GM12878 (cell line): ENCODE results near the gene APOE. TPM values are rescaled to one million over a fixed set of nuclear protein-coding genes. Genes with fewer than 3 reads are reported as not detected.

Source experiments
- CBX3 ChIP-seq: fragments of 200-600 bp; sonication (generic); IDR thresholded peaks from 2 replicates; pipeline ENCODE4 v1.6.1; 2016; ENCODE audit warnings: low read depth, borderline replicate concordance
- CREM ChIP-seq: IDR thresholded peaks from 2 replicates; pipeline ENCODE4 v1.6.1; 2014; ENCODE audit warnings: antibody characterized with exemption, low read depth
- FOXK2 ChIP-seq: fragments of 450-650 bp; IDR thresholded peaks from 2 replicates; pipeline ENCODE4 v1.6.1; 2017; ENCODE audit warnings: mild to moderate bottlenecking, moderate library complexity
- JUNB ChIP-seq: IDR thresholded peaks from 2 replicates; pipeline ENCODE4 v1.6.1; 2016; ENCODE audit warnings: antibody characterized with exemption, mild to moderate bottlenecking
- MTA3 ChIP-seq: IDR thresholded peaks from 2 replicates; pipeline ENCODE4 v1.6.1; 2012; ENCODE audit warnings: low read length, inconsistent platforms, borderline replicate concordance
- NBN ChIP-seq: fragments of 450-650 bp; IDR thresholded peaks from 2 replicates; pipeline ENCODE4 v1.6.1; 2016
- NR2F1 ChIP-seq: fragments of 450-650 bp; conservative IDR thresholded peaks from 2 replicates; pipeline ENCODE4 v1.6.1; 2017; ENCODE audit warnings: mild to moderate bottlenecking
- RELA ChIP-seq: fragments of 450-650 bp; IDR thresholded peaks from 2 replicates; pipeline ENCODE4 v1.8.0; 2014; ENCODE audit warnings: borderline replicate concordance; ENCODE audit not compliant: partially characterized antibody
- TARDBP ChIP-seq: IDR thresholded peaks from 2 replicates; pipeline ENCODE4 v1.6.1; 2016; ENCODE audit warnings: borderline replicate concordance
- ZNF217 ChIP-seq: fragments of 450-650 bp; IDR thresholded peaks from 2 replicates; pipeline ENCODE4 v1.6.1; 2017; ENCODE audit warnings: antibody characterized with exemption, mild to moderate bottlenecking
- polyA plus RNA-seq, 11 experiments: library from polyadenylated mRNA; depleted of rRNA in 4 of 11; unstranded in 6 of 11; stranded (reverse) in 5 of 11; fragments of >200 nt; fragmentation: Nextera tagmentation in 4 of 11; fragmentation: Illumina TruSeq in 1 of 11; extraction: Ambion mirVana in 4 of 11; extraction: Trizol in 1 of 11; gene quantifications; 1 replicate in 1 of 11; 2 replicates in 10 of 11; pipeline versions ENCODE4 v1.2.1 to v1.2.3, GENCODE V29; 2011 to 2016; ENCODE audit warnings: inconsistent platforms in 2 of 11, missing spikeins in 2 of 11, low read depth in 1 of 11
- total RNA-seq, 4 experiments: library from RNA; depleted of rRNA in 3 of 4; stranded (reverse); fragments of >200 nt in 3 of 4; fragmentation: Illumina TruSeq in 1 of 4; extraction: Trizol in 1 of 4; gene quantifications; 2 replicates each; pipeline versions ENCODE4 v1.2.1 to v1.2.3, GENCODE V29; 2013 to 2021
- TF ChIP-seq, protein P1 (sequence below): IDR thresholded peaks from 2 replicates; pipeline ENCODE4 v1.6.1; 2012; ENCODE audit warnings: improper control_type of control experiment, low read depth, low read length; ENCODE audit not compliant: insufficient replicate concordance
- TF ChIP-seq, protein P2 (sequence below): fragments of 450-650 bp; IDR thresholded peaks from 2 replicates; pipeline ENCODE4 v1.6.1; 2018; ENCODE audit warnings: borderline replicate concordance, mild to moderate bottlenecking; ENCODE audit not compliant: partially characterized antibody
- TF ChIP-seq, protein P3 (sequence below): fragments of 450-650 bp; IDR thresholded peaks from 2 replicates; pipeline ENCODE4 v1.6.1; 2016; ENCODE audit warnings: mild to moderate bottlenecking, moderate library complexity, borderline replicate concordance
- TF ChIP-seq, protein P4 (sequence below): IDR thresholded peaks from 2 replicates; pipeline ENCODE4 v1.6.1; 2012; ENCODE audit warnings: low read depth, low read length, improper control_type of control experiment
- TF ChIP-seq, protein P5 (sequence below): IDR thresholded peaks from 2 replicates; pipeline ENCODE4 v1.6.1; 2011; ENCODE audit warnings: low read depth, low read length, improper control_type of control experiment, borderline replicate concordance

APOE gene
- total and polyA plus RNA-seq, 10 of the 15 experiments (the other 5 are each of a cell fraction or from before 2014, with no cell fraction given), result 0.22 to 3.7 (median 0.44) TPM; not detected in 4

DNA sequence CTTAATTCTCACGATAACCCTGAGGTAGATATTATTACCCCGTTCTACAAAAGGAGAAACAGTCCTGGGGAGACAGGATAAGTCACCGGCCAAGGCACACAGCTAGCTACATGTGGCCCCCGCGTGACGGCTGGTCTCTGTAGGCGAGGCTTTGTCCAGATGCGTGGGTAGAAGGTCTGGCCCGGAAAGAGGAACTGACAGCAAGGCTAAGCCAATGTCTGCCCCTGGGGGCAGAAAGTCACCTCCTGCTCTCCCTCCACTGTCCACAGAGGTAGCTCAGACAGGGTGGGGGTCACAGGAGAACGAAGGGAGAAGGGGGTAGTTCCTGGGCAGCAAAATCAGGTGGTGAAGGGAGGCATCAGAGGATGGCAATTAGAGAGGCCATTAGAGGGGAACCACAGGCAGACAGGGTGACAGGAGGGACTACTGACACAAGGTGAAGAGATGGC, 38.2 kb downstream of the APOE start (continued):
- TF ChIP-seq, protein P1, sequence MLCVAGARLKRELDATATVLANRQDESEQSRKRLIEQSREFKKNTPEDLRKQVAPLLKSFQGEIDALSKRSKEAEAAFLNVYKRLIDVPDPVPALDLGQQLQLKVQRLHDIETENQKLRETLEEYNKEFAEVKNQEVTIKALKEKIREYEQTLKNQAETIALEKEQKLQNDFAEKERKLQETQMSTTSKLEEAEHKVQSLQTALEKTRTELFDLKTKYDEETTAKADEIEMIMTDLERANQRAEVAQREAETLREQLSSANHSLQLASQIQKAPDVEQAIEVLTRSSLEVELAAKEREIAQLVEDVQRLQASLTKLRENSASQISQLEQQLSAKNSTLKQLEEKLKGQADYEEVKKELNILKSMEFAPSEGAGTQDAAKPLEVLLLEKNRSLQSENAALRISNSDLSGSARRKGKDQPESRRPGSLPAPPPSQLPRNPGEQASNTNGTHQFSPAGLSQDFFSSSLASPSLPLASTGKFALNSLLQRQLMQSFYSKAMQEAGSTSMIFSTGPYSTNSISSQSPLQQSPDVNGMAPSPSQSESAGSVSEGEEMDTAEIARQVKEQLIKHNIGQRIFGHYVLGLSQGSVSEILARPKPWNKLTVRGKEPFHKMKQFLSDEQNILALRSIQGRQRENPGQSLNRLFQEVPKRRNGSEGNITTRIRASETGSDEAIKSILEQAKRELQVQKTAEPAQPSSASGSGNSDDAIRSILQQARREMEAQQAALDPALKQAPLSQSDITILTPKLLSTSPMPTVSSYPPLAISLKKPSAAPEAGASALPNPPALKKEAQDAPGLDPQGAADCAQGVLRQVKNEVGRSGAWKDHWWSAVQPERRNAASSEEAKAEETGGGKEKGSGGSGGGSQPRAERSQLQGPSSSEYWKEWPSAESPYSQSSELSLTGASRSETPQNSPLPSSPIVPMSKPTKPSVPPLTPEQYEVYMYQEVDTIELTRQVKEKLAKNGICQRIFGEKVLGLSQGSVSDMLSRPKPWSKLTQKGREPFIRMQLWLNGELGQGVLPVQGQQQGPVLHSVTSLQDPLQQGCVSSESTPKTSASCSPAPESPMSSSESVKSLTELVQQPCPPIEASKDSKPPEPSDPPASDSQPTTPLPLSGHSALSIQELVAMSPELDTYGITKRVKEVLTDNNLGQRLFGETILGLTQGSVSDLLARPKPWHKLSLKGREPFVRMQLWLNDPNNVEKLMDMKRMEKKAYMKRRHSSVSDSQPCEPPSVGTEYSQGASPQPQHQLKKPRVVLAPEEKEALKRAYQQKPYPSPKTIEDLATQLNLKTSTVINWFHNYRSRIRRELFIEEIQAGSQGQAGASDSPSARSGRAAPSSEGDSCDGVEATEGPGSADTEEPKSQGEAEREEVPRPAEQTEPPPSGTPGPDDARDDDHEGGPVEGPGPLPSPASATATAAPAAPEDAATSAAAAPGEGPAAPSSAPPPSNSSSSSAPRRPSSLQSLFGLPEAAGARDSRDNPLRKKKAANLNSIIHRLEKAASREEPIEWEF, result no peak
- peak; percentile 59; the same call in 1 of the 2 replicates for TF ChIP-seq NBN
- no peak for TF ChIP-seq MTA3
- TF ChIP-seq CREM, result no peak
- TF ChIP-seq, protein P2, sequence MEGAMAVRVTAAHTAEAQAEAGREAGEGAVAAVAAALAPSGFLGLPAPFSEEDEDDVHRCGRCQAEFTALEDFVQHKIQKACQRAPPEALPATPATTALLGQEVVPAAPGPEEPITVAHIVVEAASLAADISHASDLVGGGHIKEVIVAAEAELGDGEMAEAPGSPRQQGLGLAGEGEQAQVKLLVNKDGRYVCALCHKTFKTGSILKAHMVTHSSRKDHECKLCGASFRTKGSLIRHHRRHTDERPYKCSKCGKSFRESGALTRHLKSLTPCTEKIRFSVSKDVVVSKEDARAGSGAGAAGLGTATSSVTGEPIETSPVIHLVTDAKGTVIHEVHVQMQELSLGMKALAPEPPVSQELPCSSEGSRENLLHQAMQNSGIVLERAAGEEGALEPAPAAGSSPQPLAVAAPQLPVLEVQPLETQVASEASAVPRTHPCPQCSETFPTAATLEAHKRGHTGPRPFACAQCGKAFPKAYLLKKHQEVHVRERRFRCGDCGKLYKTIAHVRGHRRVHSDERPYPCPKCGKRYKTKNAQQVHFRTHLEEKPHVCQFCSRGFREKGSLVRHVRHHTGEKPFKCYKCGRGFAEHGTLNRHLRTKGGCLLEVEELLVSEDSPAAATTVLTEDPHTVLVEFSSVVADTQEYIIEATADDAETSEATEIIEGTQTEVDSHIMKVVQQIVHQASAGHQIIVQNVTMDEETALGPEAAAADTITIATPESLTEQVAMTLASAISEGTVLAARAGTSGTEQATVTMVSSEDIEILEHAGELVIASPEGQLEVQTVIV, result no peak
- TF ChIP-seq FOXK2, result no peak
- no peak for TF ChIP-seq JUNB
- TF ChIP-seq, protein P3, sequence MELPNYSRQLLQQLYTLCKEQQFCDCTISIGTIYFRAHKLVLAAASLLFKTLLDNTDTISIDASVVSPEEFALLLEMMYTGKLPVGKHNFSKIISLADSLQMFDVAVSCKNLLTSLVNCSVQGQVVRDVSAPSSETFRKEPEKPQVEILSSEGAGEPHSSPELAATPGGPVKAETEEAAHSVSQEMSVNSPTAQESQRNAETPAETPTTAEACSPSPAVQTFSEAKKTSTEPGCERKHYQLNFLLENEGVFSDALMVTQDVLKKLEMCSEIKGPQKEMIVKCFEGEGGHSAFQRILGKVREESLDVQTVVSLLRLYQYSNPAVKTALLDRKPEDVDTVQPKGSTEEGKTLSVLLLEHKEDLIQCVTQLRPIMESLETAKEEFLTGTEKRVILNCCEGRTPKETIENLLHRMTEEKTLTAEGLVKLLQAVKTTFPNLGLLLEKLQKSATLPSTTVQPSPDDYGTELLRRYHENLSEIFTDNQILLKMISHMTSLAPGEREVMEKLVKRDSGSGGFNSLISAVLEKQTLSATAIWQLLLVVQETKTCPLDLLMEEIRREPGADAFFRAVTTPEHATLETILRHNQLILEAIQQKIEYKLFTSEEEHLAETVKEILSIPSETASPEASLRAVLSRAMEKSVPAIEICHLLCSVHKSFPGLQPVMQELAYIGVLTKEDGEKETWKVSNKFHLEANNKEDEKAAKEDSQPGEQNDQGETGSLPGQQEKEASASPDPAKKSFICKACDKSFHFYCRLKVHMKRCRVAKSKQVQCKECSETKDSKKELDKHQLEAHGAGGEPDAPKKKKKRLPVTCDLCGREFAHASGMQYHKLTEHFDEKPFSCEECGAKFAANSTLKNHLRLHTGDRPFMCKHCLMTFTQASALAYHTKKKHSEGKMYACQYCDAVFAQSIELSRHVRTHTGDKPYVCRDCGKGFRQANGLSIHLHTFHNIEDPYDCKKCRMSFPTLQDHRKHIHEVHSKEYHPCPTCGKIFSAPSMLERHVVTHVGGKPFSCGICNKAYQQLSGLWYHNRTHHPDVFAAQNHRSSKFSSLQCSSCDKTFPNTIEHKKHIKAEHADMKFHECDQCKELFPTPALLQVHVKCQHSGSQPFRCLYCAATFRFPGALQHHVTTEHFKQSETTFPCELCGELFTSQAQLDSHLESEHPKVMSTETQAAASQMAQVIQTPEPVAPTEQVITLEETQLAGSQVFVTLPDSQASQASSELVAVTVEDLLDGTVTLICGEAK, result no peak
- TF ChIP-seq CBX3, result no peak
- no peak for TF ChIP-seq RELA
- no peak for TF ChIP-seq TARDBP
- TF ChIP-seq ZNF217, result no peak
- TF ChIP-seq, protein P4, sequence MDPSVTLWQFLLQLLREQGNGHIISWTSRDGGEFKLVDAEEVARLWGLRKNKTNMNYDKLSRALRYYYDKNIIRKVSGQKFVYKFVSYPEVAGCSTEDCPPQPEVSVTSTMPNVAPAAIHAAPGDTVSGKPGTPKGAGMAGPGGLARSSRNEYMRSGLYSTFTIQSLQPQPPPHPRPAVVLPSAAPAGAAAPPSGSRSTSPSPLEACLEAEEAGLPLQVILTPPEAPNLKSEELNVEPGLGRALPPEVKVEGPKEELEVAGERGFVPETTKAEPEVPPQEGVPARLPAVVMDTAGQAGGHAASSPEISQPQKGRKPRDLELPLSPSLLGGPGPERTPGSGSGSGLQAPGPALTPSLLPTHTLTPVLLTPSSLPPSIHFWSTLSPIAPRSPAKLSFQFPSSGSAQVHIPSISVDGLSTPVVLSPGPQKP, result no peak
- TF ChIP-seq, protein P5, sequence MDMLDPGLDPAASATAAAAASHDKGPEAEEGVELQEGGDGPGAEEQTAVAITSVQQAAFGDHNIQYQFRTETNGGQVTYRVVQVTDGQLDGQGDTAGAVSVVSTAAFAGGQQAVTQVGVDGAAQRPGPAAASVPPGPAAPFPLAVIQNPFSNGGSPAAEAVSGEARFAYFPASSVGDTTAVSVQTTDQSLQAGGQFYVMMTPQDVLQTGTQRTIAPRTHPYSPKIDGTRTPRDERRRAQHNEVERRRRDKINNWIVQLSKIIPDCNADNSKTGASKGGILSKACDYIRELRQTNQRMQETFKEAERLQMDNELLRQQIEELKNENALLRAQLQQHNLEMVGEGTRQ, result no peak
- TF ChIP-seq NR2F1, result peak; percentile 80
